Epithelial cell of proximal tubule (primary cell): ENCODE measurements around the gene CARD10. TPM values are rescaled to one million over a fixed set of nuclear protein-coding genes. Genes with fewer than 3 reads are reported as not detected.
A peak's percentile ranks its signal among the peaks of the same experiment; 100 is the strongest.
"Not testable (repeated sequence)": the region's sequence is repeated elsewhere in the genome, so short reads cannot be mapped to it uniquely, and the experiment has no call there.

ENCODE experiments used
- DNase-seq: peaks from one replicate; pipeline ENCODE4 v3.0.0-alpha.2; 2011; ENCODE audit warnings: low read depth
- H3K4me3 ChIP-seq: 2 replicates; pipeline ENCODE4 v1.5.1; 2011; ENCODE audit warnings: low read depth, mild to moderate bottlenecking, low read length
- CTCF ChIP-seq: conservative IDR thresholded peaks from 2 replicates; pipeline ENCODE4 v1.5.1; 2012; ENCODE audit warnings: low read depth, mild to moderate bottlenecking, low read length
- total RNA-seq: library from RNA; depleted of rRNA; stranded (reverse); fragments of >200 nt; gene quantifications from 2 replicates; pipeline ENCODE4 v1.2.3, GENCODE V29; 2015

CARD10 gene
- total RNA-seq, 1 donor from 2014 or later = 63.8 TPM

- no peak for DNase-seq
- peak overlapping the region; percentile 40 for H3K4me3 ChIP-seq
- no peak for TF ChIP-seq CTCF
These were observed 26.7 kb upstream of the CARD10 start for GRCh38 chr22:37545703-37546436.

DNA sequence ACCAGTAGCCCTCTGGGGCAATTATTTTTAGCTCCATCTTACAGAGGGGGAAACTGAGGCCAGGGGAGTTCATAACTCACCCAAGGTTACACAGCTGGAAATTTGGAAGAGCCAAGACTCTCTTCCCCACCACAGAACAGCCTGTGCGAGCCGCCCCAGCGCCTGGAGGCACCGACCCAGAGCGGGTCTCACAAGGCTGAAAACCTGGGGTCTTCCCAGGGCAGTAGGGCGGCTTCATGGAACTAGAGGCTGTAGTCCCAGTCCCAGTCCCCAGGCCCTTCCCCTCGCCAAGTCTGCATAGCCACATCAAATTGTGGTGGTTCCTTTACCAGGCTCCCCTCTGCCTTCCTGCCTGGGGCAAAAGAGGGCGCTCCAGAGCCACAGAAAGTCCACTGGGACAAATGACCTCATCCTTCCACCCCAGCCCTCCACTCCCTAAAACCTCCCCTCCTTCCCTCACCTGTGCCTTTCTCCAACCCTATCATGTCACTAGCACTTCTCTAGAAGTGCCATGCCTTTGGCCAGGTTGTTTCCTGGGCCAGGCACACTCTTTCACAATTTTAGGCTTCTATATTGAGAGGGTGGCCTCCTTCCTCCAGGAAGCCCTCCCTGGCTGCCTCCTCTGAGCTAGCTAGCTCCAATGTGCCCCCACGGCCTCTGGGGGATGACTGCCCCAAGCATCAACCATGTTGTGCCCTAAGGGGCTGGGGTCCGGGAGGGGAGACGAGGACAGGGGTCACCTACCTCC, 25.9 kb upstream of the CARD10 start:
- no peak for DNase-seq
- H3K4me3 ChIP-seq = peak overlapping the region; percentile 40
- TF ChIP-seq CTCF = peak; percentile 91

DNA sequence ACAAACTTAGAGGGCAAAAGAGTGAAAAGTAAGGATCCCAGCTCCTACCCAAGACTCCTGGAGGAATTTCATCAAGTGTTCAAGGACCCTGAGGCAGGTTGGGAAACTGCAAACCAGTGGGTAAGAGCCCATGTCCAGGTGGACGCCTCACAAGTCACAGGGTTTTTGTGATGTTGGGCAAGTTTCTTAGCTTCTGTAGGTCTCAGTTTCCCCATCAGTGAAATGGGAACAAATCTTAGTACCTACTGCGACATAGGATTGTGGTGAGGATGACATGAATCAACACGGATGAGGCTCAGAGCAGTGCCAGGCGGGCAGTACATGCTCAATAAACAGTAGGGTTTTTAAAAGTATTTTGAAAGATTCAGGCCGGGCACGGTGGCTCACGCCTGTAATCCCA, 23.7 kb upstream of the CARD10 start:
- DNase-seq = no peak
- H3K4me3 ChIP-seq = no peak overlapping the region
- no peak for TF ChIP-seq CTCF

GRCh38 chr22:37542416-37542815, 23.2 kb upstream of the CARD10 start:
- H3K4me3 ChIP-seq, DNase-seq: not testable (repeated sequence)

GRCh38 chr22:37539790-37540189, 20.6 kb upstream of the CARD10 start:
- DNase-seq, H3K4me3 ChIP-seq: not testable (repeated sequence)

DNA sequence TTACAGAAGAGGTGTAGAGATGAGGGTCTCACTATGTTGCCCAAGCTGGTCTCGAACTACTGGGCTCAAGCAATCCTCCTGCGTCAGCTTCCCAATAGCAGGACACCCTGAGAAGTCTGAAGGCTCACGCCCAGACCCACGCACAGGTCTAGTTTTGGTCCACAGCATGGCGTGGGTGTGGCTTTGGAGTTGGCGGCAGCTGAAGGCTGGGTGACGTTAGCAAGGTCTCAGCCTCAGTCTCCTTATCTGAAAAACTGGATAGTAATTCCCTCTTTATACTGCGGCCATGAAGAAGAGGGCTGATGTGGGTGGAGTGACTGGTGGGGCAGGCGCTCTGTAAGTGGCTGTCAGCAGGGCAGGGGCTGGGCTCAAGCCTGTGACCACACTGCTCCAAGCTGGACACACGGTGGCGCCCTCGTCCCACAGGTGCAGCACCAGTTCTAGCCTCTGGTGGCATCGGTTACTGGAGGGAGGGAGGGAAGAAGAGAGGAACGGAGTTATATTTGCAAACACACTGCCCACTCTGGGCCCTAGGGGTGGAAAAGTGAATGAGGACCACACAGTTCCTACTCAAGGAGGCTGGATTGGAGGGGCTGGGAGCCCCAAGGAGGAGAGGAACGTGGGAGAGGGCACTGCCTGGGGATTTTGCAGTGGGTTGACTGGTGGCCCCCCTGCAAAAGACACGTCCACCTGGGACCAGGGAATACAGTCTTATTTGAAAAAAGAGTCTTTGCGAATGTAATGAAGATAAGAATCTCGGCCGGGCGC, 19.6 kb upstream of the CARD10 start:
- TF ChIP-seq CTCF = peak; percentile 85
- H3K4me3 ChIP-seq = no peak overlapping the region
- no peak for DNase-seq

- no peak for DNase-seq
- no peak for TF ChIP-seq CTCF
- no peak overlapping the region for H3K4me3 ChIP-seq
These were observed 15.9 kb upstream of the CARD10 start for GRCh38 chr22:37535159-37535558.
